Breast epithelium (tissue), 3 donors: Measurements from ENCODE around the gene CDC73.

Experiments used
- POLR2A ChIP-seq: fragments of 450-650 bp; IDR thresholded peaks from one replicate; pipeline ENCODE4 v1.6.1; 2016; ENCODE audit warnings: antibody characterized with exemption, mild to moderate bottlenecking, moderate library complexity
- TF ChIP-seq, protein P1 (sequence below), 3 donors: fragments of 450-650 bp; IDR thresholded peaks; one replicate each; pipeline ENCODE4 v1.5.1; 2016 to 2017; ENCODE audit warnings: antibody characterized with exemption in 3 of 3, mild to moderate bottlenecking in 3 of 3, moderate library complexity in 3 of 3

DNA sequence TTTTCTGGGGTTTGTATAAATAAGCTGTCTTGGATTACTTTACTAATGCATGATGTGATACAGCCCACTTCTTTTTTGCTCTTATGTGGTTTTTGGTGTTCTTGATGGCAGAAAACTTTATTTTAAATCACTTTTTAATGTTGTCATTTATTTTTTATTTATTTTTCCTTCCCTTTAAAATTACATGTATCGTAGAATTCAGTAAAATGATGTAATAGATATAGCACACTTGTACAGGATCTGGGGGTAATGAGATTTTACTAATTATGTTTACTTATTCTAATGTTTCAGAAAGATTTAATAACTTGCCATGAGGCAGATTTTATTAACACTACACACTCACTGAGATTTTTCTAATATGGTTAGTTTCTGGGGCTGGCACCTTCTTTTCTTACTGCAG is 65.3 kb downstream of the CDC73 start:
- TF ChIP-seq, protein P1, sequence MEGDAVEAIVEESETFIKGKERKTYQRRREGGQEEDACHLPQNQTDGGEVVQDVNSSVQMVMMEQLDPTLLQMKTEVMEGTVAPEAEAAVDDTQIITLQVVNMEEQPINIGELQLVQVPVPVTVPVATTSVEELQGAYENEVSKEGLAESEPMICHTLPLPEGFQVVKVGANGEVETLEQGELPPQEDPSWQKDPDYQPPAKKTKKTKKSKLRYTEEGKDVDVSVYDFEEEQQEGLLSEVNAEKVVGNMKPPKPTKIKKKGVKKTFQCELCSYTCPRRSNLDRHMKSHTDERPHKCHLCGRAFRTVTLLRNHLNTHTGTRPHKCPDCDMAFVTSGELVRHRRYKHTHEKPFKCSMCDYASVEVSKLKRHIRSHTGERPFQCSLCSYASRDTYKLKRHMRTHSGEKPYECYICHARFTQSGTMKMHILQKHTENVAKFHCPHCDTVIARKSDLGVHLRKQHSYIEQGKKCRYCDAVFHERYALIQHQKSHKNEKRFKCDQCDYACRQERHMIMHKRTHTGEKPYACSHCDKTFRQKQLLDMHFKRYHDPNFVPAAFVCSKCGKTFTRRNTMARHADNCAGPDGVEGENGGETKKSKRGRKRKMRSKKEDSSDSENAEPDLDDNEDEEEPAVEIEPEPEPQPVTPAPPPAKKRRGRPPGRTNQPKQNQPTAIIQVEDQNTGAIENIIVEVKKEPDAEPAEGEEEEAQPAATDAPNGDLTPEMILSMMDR (IDR thresholded peaks at IDR 0.05), result no peak
- no peak for TF ChIP-seq POLR2A
